Measurements from ENCODE around the gene TUFM. TPM values are rescaled to one million over a fixed set of nuclear protein-coding genes. Genes with fewer than 3 reads are reported as not detected.
"Not testable (repeated sequence)": the region's sequence is repeated elsewhere in the genome, so short reads cannot be mapped to it uniquely, and the experiment has no call there.

TUFM gene
- total RNA-seq, 4 donors from 2014 or later, result 95.7 to 172 (median 126) TPM

DNA sequence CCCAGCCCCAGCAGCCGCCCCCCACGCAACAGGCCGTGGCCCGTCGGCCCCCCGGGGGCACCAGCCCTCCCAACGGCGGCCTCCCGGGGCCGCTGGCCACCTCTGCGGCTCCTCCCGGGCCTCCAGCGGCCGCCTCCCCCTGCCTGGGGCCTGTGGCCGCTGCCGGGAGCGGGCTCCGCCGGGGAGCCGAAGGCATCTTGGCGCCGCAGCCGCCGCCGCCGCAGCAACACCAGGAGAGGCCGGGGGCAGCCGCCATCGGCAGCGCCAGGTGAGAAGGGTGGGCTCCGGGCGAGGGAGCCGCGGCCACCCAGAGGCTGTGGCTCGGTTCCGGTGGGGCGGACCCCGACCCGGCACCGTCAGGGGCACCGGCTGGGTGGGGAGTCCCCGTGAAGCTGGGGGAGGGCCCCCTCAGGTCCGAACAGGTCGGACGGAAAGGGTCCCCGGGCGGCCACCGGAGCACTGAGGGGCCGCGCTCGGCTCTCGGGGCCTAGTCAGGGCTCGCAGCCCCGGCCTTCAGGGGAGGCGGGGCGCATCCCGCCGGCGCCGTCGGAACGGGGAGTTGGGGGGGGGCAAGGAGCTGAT, 22.8 kb downstream of the TUFM start:
- no CpG with 5 or more reads among the region's 62 CpGs for WGBS, 2 donors
- Histone ChIP-seq H3K27ac (peak overlapping the region; percentile 94 to 99 (median 99)), H3K36me3 (peaks cover 27 to 33% of the 10 kb centered on the region in 2 donors), H3K4me1 (peaks cover 15 to 19% of the 10 kb centered on the region in 2 donors), H3K9me3 (no peaks in the 10 kb centered on the region), H3K27me3 (no peaks in the 10 kb centered on the region), H3K4me3 (replicated peaks in 1 of 3) (peak overlapping the region; percentile 99 to 100 (median 100))
- TF ChIP-seq, protein P1, sequence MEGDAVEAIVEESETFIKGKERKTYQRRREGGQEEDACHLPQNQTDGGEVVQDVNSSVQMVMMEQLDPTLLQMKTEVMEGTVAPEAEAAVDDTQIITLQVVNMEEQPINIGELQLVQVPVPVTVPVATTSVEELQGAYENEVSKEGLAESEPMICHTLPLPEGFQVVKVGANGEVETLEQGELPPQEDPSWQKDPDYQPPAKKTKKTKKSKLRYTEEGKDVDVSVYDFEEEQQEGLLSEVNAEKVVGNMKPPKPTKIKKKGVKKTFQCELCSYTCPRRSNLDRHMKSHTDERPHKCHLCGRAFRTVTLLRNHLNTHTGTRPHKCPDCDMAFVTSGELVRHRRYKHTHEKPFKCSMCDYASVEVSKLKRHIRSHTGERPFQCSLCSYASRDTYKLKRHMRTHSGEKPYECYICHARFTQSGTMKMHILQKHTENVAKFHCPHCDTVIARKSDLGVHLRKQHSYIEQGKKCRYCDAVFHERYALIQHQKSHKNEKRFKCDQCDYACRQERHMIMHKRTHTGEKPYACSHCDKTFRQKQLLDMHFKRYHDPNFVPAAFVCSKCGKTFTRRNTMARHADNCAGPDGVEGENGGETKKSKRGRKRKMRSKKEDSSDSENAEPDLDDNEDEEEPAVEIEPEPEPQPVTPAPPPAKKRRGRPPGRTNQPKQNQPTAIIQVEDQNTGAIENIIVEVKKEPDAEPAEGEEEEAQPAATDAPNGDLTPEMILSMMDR (IDR thresholded peaks at IDR 0.05), result no peak
- TF ChIP-seq POLR2A (IDR thresholded peaks at IDR 0.05), result no peak
- intact Hi-C loops (cut with DNase I), result no loop called here
- DNase-seq, result no peak

DNA sequence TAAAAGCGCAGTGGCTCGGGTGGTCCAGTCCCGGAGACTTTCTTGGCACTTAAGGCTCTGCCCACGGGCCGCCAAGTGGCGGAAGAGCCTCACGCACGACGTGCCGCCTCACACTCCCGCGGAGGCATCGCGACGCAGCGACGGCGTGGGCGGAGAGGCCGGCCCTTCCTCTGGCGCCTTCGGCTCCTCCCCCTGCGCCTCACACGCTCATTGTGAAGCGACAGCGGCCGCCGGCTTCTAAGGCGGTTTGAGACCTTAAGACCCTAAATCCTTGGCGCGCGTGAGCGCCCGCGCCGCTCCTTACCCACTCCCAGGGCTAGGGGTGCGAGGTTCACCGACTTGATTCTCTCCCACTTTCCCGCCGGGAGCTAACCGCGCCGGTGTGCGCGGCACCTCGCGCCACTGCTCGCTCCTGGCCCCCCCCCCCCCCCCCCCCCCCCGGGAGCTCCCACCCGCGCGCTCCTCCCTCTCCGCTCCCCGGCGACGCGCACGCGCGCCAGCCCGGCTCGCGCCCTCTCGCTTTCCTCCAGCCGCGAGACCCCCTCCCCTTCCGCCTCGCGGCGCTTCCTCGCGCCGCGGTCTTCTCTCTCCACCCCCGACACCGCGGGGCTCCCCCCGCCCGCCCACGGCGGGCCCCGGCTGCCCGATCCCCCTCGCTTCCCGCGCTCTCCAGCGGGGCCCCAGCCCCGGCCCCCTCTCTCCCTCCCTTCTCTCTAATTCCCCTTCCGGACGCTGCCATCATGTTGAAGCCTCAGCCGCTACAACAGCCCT, 23.4 kb downstream of the TUFM start, which contains the start of gene ATXN2L:
ATXN2L (plus strand) TSS at position 480 of the 771 bp plus-strand sequence; CDS start at position 741, 261 bp downstream.
- TF ChIP-seq POLR2A (IDR thresholded peaks at IDR 0.05), result peak; percentile 69 to 90
- TF ChIP-seq, protein P1 (IDR thresholded peaks at IDR 0.05), result peak in 2 of 6 experiments; percentile 25 to 40
- H3K27me3 ChIP-seq, result no peaks in the 10 kb centered on the region
- intact Hi-C loops (cut with DNase I), result no loop called here
- peaks cover 15 to 19% of the 10 kb centered on the region in 2 donors for H3K4me1 ChIP-seq
- H3K27ac ChIP-seq, result peak within 1 kb of the TSS; percentile 94 to 99 (median 99)
- 0% methylated on average over 18 to 25 of the region's 91 CpGs for whole genome bisulfite sequencing, 2 donors
- H3K9me3 ChIP-seq, result no peaks in the 10 kb centered on the region
- peak; percentile 95 for DNase-seq
- H3K36me3 ChIP-seq, result peaks cover 21 to 27% of the 10 kb centered on the region in 2 donors
- H3K4me3 ChIP-seq (replicated peaks in 1 of 3), result peak within 1 kb of the TSS; percentile 99 to 100 (median 100)

DNA sequence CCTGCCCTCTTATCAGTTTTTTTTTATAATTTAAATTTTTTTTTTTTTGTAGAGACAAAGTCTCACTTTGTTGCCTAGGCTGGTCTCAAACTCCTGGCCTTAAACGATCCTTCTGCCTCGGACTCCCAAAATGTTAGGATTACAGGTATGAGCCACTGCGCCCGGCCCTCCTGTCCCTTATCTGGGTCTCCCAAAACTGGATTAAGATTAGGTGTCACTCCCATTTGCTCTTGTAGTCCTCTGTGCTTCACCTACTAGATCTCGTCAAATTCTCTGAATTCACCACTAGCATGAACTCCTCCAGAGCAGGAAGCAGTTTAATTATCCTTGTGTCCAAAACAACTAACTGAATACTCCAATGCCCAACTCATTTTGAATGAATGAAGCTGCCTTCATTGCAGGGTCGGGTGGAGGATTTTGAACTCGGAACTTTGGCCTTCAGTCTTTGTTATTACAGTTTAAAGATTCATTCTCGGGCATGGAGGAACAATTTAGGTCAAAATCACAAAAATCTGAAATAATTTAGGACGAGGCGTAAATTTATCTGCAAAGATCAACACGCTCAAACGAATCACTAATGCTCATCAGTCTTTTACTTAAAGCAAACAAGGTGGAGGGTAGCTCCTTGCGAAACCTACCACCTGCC, 24.2 kb downstream of the TUFM start:
- Histone ChIP-seq H3K36me3 (peaks cover 14 to 20% of the 10 kb centered on the region in 2 donors), H3K27me3 (no peaks in the 10 kb centered on the region), H3K4me1 (peaks cover 15 to 19% of the 10 kb centered on the region in 2 donors), H3K27ac (peak overlapping the region; percentile 94 to 99 (median 99)), H3K4me3 (replicated peaks in 1 of 3) (peak overlapping the region; percentile 24 to 100 (median 100)), H3K9me3 (no peaks in the 10 kb centered on the region)
- DNase-seq, result no peak
- intact Hi-C loops (cut with DNase I), result no loop called here
- TF ChIP-seq POLR2A (IDR thresholded peaks at IDR 0.05), result no peak
- TF ChIP-seq, protein P1 (IDR thresholded peaks at IDR 0.05), result no peak
- WGBS, 2 donors, result 31% methylated on average over 13 of the region's 13 CpGs

DNA sequence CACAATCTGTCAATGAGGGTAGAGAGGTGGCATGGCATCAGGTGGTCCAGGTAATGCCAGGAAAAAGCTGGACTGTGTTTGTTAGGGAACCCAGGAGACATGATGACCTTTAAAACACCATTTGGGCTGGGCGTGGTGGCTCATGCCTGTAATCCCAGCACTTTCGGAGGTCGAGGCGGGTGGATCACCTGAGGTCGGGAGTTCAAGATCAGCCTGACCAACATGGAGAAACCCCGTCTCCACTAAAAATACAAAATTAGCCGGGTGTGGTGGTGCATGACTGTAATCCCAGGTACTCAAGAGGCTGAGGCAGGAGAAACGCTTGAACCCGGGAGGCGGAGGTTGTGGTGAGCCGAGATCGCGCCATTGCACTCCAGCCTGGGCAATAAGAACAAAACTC, 25.6 kb downstream of the TUFM start:
- H3K27ac ChIP-seq; H3K36me3 ChIP-seq; H3K4me3 ChIP-seq (replicated peaks in 1 of 3); DNase-seq; H3K9me3 ChIP-seq; intact Hi-C loops (cut with DNase I); H3K27me3 ChIP-seq: not testable (repeated sequence)
- 51 to 74% methylated on average over 12 to 13 of the region's 13 CpGs for WGBS, 2 donors
- peaks cover 14 to 15% of the 10 kb centered on the region in 2 donors for H3K4me1 ChIP-seq

DNA sequence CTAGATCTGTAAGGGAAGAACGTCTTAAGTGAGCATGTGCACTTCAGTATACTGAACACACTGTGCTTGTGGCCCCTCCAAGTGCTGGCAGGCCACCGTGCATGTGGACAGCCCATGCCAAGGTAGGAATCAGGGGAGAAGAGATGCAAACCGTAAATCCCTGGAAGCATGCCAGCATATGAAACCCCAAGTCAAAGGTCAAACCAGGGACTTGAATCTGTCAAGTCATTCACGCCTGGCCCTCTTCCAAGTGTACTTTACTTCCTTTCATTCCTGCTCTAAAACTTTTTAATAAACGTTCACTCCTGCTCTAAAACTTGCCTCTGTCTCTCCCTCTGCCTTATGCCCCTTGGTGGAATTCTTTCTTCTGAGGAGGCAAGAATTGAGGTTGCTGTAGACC, 26.1 kb downstream of the TUFM start:
- intact Hi-C loops (cut with DNase I), result no loop called here
- DNase-seq, result no peak

DNA sequence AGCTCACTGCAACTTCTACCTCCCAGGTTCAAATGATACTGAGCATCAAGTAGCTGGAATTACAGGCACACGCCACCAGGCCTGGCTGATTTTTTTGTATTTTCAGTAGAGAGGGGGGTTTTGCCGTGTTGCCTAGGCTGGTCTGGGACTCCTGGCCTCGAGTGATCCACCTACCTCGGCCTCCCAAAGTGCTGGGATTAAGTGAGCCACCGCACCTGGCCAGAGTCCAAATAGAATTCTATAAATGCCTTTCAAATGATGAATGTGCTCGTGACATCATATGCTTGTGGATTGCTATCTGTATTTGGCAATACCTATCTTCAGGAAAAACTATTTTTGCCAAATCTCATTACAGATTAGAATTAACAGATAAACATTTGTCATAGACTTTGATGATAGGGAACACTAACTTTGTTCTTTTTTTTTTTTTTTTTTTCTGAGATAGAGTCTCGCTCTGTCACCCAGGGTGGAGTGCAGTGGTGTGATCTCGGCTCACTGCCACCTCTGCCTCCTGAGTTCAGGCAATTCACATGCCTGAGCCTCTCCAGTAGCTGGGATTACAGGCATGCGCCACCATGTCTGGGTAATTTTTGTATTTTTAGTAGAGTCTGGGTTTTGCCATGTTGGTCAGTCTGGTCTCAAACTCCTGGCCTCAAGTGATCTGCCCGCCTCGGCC, 38.6 kb downstream of the TUFM start:
- H3K9me3 ChIP-seq; H3K4me1 ChIP-seq; H3K27ac ChIP-seq; H3K36me3 ChIP-seq; H3K4me3 ChIP-seq (replicated peaks in 1 of 3); DNase-seq; H3K27me3 ChIP-seq; intact Hi-C loops (cut with DNase I): not testable (repeated sequence)
- WGBS, 2 donors, result no CpG with 5 or more reads among the region's 11 CpGs

More for the DNA sequence above, 26.1 kb downstream of the TUFM start:
- no peak overlapping the region for H3K27ac ChIP-seq
- peaks cover 10 to 11% of the 10 kb centered on the region in 2 donors for H3K4me1 ChIP-seq
- no peaks in the 10 kb centered on the region for H3K27me3 ChIP-seq
- H3K4me3 ChIP-seq (replicated peaks in 1 of 3), result no peak overlapping the region
- WGBS, 2 donors, result 64 to 86% methylated on average over 5 of the region's 5 CpGs
- peaks cover 0 to 6% of the 10 kb centered on the region in 2 donors for H3K36me3 ChIP-seq
- H3K9me3 ChIP-seq, result no peaks in the 10 kb centered on the region
- no peak for TF ChIP-seq POLR2A (IDR thresholded peaks at IDR 0.05)
- TF ChIP-seq, protein P1 (IDR thresholded peaks at IDR 0.05), result no peak
